ENCODE data around the gene CARF.

The CARF gene

GRCh38 chr2:203016716-203017115 is 104.6 kb downstream of the CARF start:
- DNase-seq (ENCODE audit: insufficient read length, low spot score) = no peak
- no peak for FAIRE-seq

GRCh38 chr2:203018181-203018580 is 106.1 kb downstream of the CARF start:
- DNase-seq (ENCODE audit: insufficient read length, low spot score) (no peak), FAIRE-seq (peak; percentile 89)

- FAIRE-seq (no peak), DNase-seq (ENCODE audit: insufficient read length, low spot score) (no peak)
Observed at GRCh38 chr2:203019142-203019541, 107.1 kb downstream of the CARF start.

- peak; percentile 14 for FAIRE-seq
- DNase-seq (ENCODE audit: insufficient read length, low spot score) = no peak
Observed at GRCh38 chr2:203021991-203022390, 109.9 kb downstream of the CARF start.

GRCh38 chr2:203022751-203023150 is 110.7 kb downstream of the CARF start:
- DNase-seq (ENCODE audit: insufficient read length, low spot score) = no peak
- peak; percentile 42 for FAIRE-seq

- FAIRE-seq (no peak), DNase-seq (ENCODE audit: insufficient read length, low spot score) (no peak)
Observed at GRCh38 chr2:203025592-203025991, 113.5 kb downstream of the CARF start.

- DNase-seq (ENCODE audit: insufficient read length, low spot score) (no peak), FAIRE-seq (peak; percentile 57)
Observed at GRCh38 chr2:203030545-203030944, 118.5 kb downstream of the CARF start.

GRCh38 chr2:203030991-203031390 is 118.9 kb downstream of the CARF start:
- FAIRE-seq (peak; percentile 53), DNase-seq (ENCODE audit: insufficient read length, low spot score) (no peak)

GRCh38 chr2:203033395-203033794 is 121.3 kb downstream of the CARF start:
- FAIRE-seq = peak; percentile 42
- DNase-seq (ENCODE audit: insufficient read length, low spot score) = no peak

GRCh38 chr2:203035879-203036470 is 123.9 kb downstream of the CARF start:
- DNase-seq (ENCODE audit: insufficient read length, low spot score) (no peak), FAIRE-seq (no peak)
